Stimulated activated memory B cell treated with anti-CD40 and anti-IgM and Interleukin-4, amounts not matched to agents 10 μg/mL and 1 μg/mL and 100 μg/mL, for 72 hours (primary cell): ENCODE data around the gene RERE.
A peak's percentile ranks its signal among the peaks of the same experiment; 100 is the strongest.

Source experiments
- ATAC-seq: fragments of 150-1000 bp; cut with Tn5 transposase; 2 replicates; pipeline ENCODE4 v1.10.0; 2021
- H3K27ac Mint-ChIP-seq: one replicate; pipeline ENCODE4 v1.8.0; 2022; ENCODE audit warnings: mild to moderate bottlenecking, mixed read lengths
- H3K27me3 Mint-ChIP-seq: one replicate; pipeline ENCODE4 v1.8.0; 2022; ENCODE audit warnings: mixed read lengths
- H3K36me3 Mint-ChIP-seq: one replicate; pipeline ENCODE4 v1.8.0; 2022; ENCODE audit warnings: mixed read lengths
- H3K4me1 Mint-ChIP-seq: one replicate; pipeline ENCODE4 v1.8.0; 2022; ENCODE audit warnings: mixed read lengths
- H3K4me3 Mint-ChIP-seq: one replicate; pipeline ENCODE4 v1.8.0; 2022; ENCODE audit warnings: mild to moderate bottlenecking, moderate library complexity, mixed read lengths
- H3K9me3 Mint-ChIP-seq: one replicate; pipeline ENCODE4 v1.8.0; 2022; ENCODE audit warnings: mixed read lengths

The RERE gene

DNA sequence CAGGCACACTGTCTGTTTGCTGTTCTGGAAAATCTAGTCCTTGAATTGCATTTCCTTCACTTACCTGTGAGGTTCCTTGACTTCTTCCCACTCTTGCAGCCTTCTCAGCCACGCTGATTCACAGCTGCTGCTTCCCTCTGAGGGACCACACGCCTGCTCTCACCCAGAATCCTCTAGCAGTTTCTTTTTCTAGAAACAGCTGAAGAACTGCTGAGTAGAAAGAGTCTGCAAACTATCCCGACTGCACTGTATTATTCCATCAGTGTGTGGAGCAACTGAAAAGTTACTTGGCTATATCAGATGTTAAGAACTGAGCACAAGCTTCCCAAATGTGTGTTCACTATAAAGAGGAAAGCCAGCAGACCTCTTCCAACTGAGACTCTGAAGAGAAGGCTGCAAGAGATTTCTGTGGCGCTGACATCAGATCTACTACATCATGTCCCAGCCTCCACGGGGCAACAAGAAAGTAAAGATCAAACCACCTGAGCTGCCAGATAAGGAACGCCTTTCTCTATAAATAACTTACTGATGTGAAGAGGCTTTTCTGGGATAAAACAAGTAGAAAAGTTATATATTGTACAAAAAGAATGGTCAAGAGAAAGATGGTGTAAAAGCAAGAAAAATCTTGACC, 226.6 kb downstream of the RERE start:
- H3K27me3 Mint-ChIP-seq, result no peaks in the 10 kb centered on the region
- H3K36me3 Mint-ChIP-seq, result peaks cover 23% of the 10 kb centered on the region
- H3K9me3 Mint-ChIP-seq, result no peaks in the 10 kb centered on the region
- peak overlapping the region; percentile 54 for H3K27ac Mint-ChIP-seq
- H3K4me3 Mint-ChIP-seq, result no peak overlapping the region
- ATAC-seq, result no peak
- H3K4me1 Mint-ChIP-seq, result peaks cover 49% of the 10 kb centered on the region

DNA sequence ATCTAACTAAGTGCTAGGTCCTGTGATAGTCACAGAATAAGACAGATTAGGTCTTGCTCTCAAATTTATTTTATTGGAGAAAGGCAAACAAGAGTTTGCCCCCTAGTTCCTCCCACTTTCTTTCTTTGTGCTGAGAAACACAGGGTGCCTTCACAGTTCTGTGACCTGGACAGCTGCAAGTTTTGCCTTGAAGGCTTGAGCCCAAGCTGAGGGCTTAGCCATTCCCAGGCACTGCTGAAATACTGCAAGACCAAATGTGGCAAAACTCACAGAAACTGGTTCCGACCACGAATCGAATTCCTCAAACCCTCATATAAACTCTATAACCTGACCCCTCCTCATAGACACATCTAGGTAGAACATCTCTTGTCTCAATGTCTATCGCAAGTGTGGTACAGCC, 227.9 kb downstream of the RERE start:
- H3K4me1 Mint-ChIP-seq, result peaks cover 59% of the 10 kb centered on the region
- no peaks in the 10 kb centered on the region for H3K27me3 Mint-ChIP-seq
- no peak overlapping the region for H3K4me3 Mint-ChIP-seq
- no peak for ATAC-seq
- H3K27ac Mint-ChIP-seq, result no peak overlapping the region
- no peaks in the 10 kb centered on the region for H3K9me3 Mint-ChIP-seq
- H3K36me3 Mint-ChIP-seq, result peaks cover 24% of the 10 kb centered on the region

DNA sequence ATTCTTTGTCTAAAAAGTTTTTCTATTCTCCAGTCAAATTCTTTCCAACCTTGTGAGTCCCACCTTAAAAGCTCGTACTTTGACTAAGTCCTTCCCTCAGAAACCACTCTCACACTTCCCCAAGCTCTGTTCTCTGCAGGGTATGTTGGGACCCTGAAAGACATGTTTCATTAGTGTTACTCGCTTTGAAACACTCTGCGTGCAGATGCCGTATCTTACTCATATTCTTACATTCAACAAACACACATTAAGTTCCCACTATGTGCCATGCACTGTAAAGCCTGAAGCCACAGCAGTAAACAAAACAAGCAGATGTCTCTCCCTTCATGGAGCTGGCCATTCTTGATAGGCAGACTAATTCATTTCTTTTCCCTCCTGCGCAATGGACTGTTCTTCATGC, 229.7 kb downstream of the RERE start:
- Mint-ChIP-seq H3K27ac (peak overlapping the region; percentile 14), H3K9me3 (no peaks in the 10 kb centered on the region), H3K27me3 (no peaks in the 10 kb centered on the region), H3K4me1 (peaks cover 66% of the 10 kb centered on the region), H3K4me3 (no peak overlapping the region), H3K36me3 (peaks cover 28% of the 10 kb centered on the region)
- no peak for ATAC-seq

DNA sequence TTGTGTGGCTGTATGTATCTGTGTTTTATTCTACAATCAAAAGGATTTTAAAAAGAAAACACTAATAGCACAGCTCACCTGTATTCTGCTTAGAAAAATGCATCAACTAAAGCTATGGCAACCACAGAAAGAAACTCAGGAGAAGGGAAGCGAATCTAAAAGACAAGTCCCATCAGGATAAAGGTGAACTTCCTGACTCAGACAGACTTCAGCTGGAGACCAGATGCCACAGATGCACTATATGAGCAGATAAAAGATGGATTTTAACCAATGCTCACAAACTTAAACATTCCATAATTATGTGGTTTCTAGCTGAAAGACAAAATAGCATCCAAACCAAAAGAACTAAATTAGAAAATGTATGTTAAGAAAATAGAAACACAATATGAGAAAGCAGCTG, 231.0 kb downstream of the RERE start:
- Mint-ChIP-seq H3K4me3 (no peak overlapping the region), H3K36me3 (peaks cover 20% of the 10 kb centered on the region), H3K27me3 (no peaks in the 10 kb centered on the region), H3K9me3 (no peaks in the 10 kb centered on the region), H3K27ac (no peak overlapping the region), H3K4me1 (peaks cover 57% of the 10 kb centered on the region)
- ATAC-seq, result no peak

DNA sequence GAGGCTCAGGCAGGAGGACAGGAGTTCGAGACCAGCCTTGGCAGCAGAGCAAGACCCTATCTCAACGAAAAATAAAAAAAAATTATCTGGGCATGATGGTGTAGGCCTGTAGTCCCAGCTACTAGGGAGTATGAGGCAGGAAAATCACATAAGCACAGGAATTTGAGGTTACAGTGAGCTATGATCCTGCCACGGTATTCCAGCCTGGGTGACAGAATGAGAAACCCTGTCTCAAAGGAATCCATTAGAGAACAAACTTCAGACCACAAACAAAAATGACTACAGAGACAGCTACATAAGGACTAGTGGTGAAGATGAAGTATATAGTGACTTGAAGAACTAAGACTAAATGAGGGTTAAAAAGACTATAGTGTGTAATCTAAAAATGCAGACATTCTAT, 233.1 kb downstream of the RERE start:
- no peak overlapping the region for H3K27ac Mint-ChIP-seq
- no peaks in the 10 kb centered on the region for H3K9me3 Mint-ChIP-seq
- peaks cover 43% of the 10 kb centered on the region for H3K4me1 Mint-ChIP-seq
- H3K36me3 Mint-ChIP-seq, result peaks cover 10% of the 10 kb centered on the region
- ATAC-seq, result no peak
- H3K27me3 Mint-ChIP-seq, result no peaks in the 10 kb centered on the region
- no peak overlapping the region for H3K4me3 Mint-ChIP-seq

DNA sequence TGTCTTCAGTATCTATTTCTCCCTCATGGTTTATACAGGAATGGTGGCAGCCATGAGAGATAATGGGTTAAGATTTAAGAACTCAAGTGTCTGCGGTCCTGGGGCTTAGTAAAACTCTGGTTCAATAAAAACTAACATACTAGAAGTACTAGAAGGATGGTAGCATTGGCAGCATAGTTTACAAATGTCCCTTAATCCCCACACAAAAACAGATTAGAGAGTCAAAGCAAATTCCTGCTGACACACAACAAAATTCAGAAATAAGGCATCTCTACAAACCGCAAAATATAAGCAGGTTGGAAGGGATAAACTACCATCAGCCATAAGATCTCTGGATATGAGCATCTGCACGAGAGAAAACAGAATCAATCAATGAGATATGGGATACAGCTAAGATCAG, 234.4 kb downstream of the RERE start:
- peaks cover 15% of the 10 kb centered on the region for H3K36me3 Mint-ChIP-seq
- H3K27ac Mint-ChIP-seq, result no peak overlapping the region
- H3K4me1 Mint-ChIP-seq, result peaks cover 34% of the 10 kb centered on the region
- H3K9me3 Mint-ChIP-seq, result no peaks in the 10 kb centered on the region
- no peak for ATAC-seq
- H3K27me3 Mint-ChIP-seq, result no peaks in the 10 kb centered on the region
- H3K4me3 Mint-ChIP-seq, result no peak overlapping the region

DNA sequence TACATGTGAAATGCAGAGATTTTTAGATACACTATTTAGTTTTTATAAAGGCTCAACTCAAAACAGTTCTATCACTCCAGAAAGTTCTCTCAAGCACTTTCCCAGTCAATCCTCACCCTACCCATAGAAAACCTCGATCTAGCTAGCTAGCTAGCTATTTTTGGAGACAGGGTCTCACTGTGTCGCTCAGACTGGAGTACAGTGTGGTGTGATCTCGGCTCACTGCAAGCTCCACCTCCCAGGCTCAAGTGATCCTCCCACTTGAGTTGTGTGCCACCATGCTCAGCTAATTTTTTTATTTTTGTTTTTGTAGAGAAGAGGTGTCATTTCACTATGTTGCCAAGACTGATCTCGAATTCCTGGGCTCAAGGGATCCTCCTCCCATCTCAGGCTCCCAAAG, 236.9 kb downstream of the RERE start:
- Mint-ChIP-seq H3K36me3 (peaks cover 24% of the 10 kb centered on the region), H3K9me3 (no peaks in the 10 kb centered on the region), H3K4me1 (peaks cover 15% of the 10 kb centered on the region), H3K27me3 (no peaks in the 10 kb centered on the region), H3K4me3 (no peak overlapping the region), H3K27ac (no peak overlapping the region)
- ATAC-seq, result no peak

DNA sequence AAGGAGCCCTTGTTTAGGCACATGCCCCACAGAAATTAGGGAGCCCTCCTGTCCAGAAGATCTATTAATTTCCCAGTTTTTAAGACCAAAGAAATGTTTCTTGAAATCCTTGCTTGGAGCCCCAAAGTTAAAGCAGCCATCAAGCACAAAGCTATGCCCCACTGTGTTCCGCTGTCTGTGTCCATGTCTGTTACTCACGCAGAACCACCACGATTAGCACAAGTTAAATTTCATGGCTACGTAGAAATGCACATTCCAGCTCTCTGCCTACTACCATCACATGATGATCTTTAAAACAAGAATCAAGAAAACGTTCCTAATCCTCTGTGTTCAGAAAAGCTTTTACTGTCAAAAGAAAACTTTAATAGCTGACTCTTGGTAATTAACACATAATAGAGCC, 238.5 kb downstream of the RERE start:
- H3K9me3 Mint-ChIP-seq, result no peaks in the 10 kb centered on the region
- H3K4me1 Mint-ChIP-seq, result peaks cover under 1% of the 10 kb centered on the region
- no peak overlapping the region for H3K4me3 Mint-ChIP-seq
- peaks cover 19% of the 10 kb centered on the region for H3K36me3 Mint-ChIP-seq
- no peak for ATAC-seq
- H3K27ac Mint-ChIP-seq, result no peak overlapping the region
- no peaks in the 10 kb centered on the region for H3K27me3 Mint-ChIP-seq

DNA sequence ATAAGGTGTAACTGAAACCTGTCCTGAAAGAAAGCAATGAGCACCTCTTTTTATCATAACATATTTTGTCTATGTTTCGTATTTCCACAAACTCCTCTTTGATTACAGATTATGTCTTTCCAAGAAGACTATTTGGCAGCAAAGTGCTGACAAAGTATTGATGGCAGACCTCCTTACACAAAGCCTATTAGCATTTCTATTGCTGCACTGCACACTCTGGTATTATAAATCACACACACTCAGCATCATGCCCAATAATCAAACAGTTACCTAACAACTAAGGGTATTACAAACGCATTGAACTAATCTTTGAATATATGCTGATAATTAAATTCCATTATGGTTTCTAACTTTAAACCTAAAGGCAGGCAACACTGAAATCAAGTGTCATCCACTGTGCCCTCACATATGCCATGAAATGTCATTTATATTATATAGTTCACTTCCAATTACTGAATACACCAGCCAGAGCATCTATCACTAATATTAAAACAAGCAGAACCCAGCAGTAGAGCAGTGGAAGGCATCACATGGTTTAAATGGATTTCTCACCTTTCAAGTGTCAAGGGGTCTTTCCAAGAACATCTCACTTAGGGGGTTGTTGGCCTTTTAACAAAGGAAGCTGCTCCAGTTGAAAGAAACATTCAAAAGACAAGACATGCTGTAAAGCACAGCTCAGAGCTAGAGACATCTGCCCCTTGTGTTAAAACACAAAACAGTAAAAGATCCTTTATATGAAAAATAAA, 239.1 kb downstream of the RERE start:
- ATAC-seq, result no peak
- H3K9me3 Mint-ChIP-seq, result no peaks in the 10 kb centered on the region
- H3K36me3 Mint-ChIP-seq, result peaks cover 19% of the 10 kb centered on the region
- no peak overlapping the region for H3K4me3 Mint-ChIP-seq
- no peak overlapping the region for H3K27ac Mint-ChIP-seq
- no peaks in the 10 kb centered on the region for H3K4me1 Mint-ChIP-seq
- no peaks in the 10 kb centered on the region for H3K27me3 Mint-ChIP-seq

DNA sequence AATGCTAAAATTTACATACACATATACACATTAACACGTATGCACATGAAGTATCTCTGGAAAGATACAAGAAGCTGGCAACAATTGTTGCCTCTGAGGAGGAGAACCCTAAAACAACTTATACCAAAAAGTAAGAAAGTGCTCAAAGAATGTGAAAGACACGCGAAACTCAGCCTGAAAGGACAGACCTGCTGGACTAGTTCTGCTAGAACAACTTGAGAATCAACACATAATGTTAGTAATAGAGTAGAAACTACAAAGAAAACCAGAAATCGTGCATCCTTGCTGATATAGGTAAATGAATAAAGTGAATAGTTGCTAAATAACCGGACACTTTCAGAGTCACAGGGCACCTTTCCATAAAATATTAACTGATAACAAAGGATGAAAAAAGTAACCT, 242.5 kb downstream of the RERE start:
- no peak overlapping the region for H3K4me3 Mint-ChIP-seq
- H3K27ac Mint-ChIP-seq, result no peak overlapping the region
- H3K4me1 Mint-ChIP-seq, result peaks cover 11% of the 10 kb centered on the region
- H3K9me3 Mint-ChIP-seq, result no peaks in the 10 kb centered on the region
- H3K36me3 Mint-ChIP-seq, result peaks cover 14% of the 10 kb centered on the region
- no peak for ATAC-seq
- H3K27me3 Mint-ChIP-seq, result no peaks in the 10 kb centered on the region

DNA sequence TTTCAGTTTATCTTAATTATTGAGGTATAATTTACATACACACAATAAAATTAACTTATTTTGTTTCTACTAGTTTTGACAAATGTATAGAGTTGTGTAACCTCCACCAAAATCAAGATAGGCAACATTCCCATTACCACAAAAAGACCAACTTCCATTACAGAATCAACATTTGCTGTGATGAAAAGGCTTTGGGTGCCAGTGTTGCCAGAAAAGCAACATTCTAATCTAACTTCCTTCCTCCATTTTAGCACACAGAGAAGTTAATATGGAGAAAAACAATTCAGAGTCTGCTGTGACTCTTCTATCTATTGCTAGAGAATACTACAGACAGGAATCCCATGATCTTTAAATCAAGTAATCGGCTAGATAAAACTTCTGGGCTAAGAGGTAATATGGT, 245.3 kb downstream of the RERE start:
- H3K27me3 Mint-ChIP-seq, result no peaks in the 10 kb centered on the region
- no peak for ATAC-seq
- H3K27ac Mint-ChIP-seq, result no peak overlapping the region
- peaks cover under 1% of the 10 kb centered on the region for H3K36me3 Mint-ChIP-seq
- H3K9me3 Mint-ChIP-seq, result no peaks in the 10 kb centered on the region
- peaks cover 11% of the 10 kb centered on the region for H3K4me1 Mint-ChIP-seq
- no peak overlapping the region for H3K4me3 Mint-ChIP-seq

DNA sequence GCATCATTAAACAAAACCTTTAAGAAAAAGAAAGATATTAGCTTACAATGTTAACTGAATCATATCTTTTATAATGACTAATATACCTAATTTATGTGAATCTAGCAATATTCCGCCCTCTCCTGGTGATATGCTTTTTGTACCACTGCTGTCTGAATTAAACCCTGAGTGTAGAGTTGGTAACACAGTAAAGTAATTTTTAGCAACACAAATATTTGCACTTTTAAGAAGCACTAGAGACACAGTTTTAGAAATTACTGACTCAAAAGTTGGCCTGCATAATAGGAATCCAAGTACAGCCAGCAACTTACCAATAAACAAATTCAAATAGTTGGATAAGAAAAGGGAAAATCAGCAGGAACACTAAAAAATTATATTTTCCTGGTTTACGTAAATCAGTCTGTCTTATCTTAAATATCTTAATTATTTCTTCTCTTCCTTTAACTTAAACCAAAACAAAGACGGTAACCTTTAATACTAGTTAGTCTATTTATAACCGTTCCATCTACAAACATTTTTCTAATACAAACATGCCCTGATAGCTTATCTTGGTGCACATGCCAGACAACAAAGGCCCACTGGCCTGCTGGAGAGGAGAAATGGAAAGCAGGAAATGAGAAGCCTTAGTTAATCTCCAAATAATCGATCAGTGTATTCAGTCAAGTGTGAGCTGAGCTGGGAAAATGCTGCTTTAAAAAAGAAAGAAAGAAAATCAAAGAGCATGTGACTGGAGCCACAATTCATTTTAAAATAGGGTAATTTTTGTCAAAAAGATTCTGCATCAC, 246.0 kb downstream of the RERE start:
- Mint-ChIP-seq H3K27me3 (no peaks in the 10 kb centered on the region), H3K4me1 (peaks cover 11% of the 10 kb centered on the region), H3K27ac (peak overlapping the region; percentile 44), H3K4me3 (no peak overlapping the region), H3K36me3 (no peaks in the 10 kb centered on the region), H3K9me3 (no peaks in the 10 kb centered on the region)
- ATAC-seq, result no peak

DNA sequence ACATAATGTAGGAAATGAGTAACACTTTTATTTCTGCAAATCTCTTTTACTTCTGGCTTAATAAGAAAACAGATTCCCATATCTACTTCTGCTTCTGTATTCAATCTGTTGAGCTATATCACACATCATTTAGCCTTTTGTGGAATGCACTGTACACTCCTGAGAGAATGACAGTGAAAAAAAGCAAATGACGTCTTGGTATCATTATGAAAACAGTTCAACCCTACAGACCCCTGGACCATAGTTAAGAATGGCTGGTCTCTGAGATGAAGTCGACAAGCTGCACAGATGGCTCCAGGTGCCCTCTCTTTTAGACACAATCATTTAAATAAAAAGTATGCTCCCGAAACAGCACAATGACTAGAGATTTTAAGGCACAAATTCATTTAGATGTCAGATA, 247.0 kb downstream of the RERE start:
- Mint-ChIP-seq H3K4me3 (no peak overlapping the region), H3K27ac (no peak overlapping the region), H3K4me1 (peaks cover 11% of the 10 kb centered on the region), H3K27me3 (no peaks in the 10 kb centered on the region), H3K9me3 (no peaks in the 10 kb centered on the region), H3K36me3 (no peaks in the 10 kb centered on the region)
- ATAC-seq, result no peak

DNA sequence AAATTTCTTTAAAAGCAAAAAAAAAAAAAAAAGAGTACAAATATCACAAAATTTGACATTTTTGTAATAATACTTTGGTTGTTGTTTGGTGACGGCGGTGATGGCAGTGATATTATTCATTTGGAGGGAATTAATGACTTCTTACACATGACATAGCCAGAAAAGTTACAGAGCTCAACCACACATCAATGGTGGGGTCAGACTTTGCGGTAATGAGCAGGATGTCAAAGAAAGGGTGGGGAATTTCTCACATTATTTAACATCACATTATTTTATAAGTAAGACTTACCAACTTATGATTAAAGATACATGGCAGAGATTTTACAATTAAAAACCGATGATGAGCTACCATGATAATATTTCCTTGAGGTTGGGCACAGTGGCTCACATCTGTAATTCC, 248.2 kb downstream of the RERE start:
- Mint-ChIP-seq H3K4me3 (no peak overlapping the region), H3K27me3 (no peaks in the 10 kb centered on the region), H3K27ac (no peak overlapping the region), H3K4me1 (peaks cover 11% of the 10 kb centered on the region), H3K36me3 (no peaks in the 10 kb centered on the region), H3K9me3 (no peaks in the 10 kb centered on the region)
- ATAC-seq, result no peak

DNA sequence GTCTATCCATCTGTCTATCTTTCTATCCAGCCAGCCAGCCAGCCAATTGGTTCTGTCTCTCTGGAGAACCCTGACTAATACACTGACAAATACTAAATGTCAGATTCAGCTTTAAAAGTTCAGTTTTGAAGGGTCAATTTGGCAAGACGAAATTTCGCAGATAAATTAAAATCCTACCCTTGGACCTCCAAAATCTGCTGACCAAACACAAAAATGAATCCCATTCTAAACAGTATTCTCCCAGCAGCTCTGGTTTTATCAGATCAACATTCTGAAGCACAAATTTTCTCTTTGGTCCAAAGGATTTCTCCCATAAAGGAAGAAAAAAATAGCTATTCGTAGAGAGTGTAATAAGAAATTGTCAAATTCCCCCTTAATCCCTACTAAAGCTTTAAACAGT, 248.6 kb downstream of the RERE start:
- H3K9me3 Mint-ChIP-seq, result no peaks in the 10 kb centered on the region
- H3K4me3 Mint-ChIP-seq, result no peak overlapping the region
- no peaks in the 10 kb centered on the region for H3K36me3 Mint-ChIP-seq
- no peaks in the 10 kb centered on the region for H3K27me3 Mint-ChIP-seq
- ATAC-seq, result no peak
- H3K27ac Mint-ChIP-seq, result no peak overlapping the region
- H3K4me1 Mint-ChIP-seq, result peaks cover 11% of the 10 kb centered on the region

DNA sequence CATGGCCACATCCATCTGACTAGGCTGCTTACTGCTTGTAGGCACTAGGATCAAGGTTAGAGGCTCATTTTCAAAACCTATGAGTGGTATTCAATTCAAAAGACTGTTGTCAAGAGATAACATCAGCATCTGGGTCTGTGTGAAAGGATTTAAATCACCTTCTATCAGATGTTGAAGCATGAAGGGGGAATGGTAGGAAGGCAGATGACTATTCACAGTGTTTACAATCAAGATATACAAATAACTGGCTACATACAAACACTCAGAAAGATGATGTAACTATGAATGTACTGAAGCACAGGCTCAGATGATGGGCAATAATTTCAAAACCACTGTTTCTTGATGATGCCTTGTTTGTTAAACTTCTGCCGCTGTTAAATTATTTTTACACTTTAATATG, 250.3 kb downstream of the RERE start:
- no peaks in the 10 kb centered on the region for H3K36me3 Mint-ChIP-seq
- no peak for ATAC-seq
- H3K4me3 Mint-ChIP-seq, result no peak overlapping the region
- no peaks in the 10 kb centered on the region for H3K9me3 Mint-ChIP-seq
- peaks cover 24% of the 10 kb centered on the region for H3K4me1 Mint-ChIP-seq
- H3K27me3 Mint-ChIP-seq, result no peaks in the 10 kb centered on the region
- no peak overlapping the region for H3K27ac Mint-ChIP-seq
